GM18505 (cell line): ENCODE measurements around the gene ZNF768.
A peak's percentile ranks its signal among the peaks of the same experiment; 100 is the strongest.

Source experiments
- ATAC-seq: cut with Tn5 transposase; IDR thresholded peaks from one replicate; pipeline ENCODE4 v1.9.1; 2021; ENCODE audit not compliant: unreplicated experiment
- POLR2A ChIP-seq: IDR thresholded peaks from 4 replicates; pipeline ENCODE4 v1.6.1; 2011; ENCODE audit warnings: borderline replicate concordance; ENCODE audit not compliant: insufficient read depth, insufficient read length; ENCODE audit errors: extremely low read depth

The ZNF768 gene

GRCh38 chr16:30526137-30526822, at the start of gene ZNF768:
ZNF768 (minus strand) TSS chr16:30526566; CDS start chr16:30526413, 153 bp downstream.
- no peak for TF ChIP-seq POLR2A
- peak; percentile 28 for ATAC-seq

GRCh38 chr16:30574678-30575077, 48.3 kb upstream of the ZNF768 start:
- no peak for TF ChIP-seq POLR2A
- no peak for ATAC-seq

- peak; percentile 64 for TF ChIP-seq POLR2A
- peak; percentile 70 for ATAC-seq
These were observed 45.3 kb upstream of the ZNF768 start, which contains the start of gene ZNF688 for GRCh38 chr16:30571445-30572322. ZNF688 (minus strand) TSS chr16:30571714; CDS start chr16:30571629, 85 bp downstream.

GRCh38 chr16:30570636-30571444, 44.5 kb upstream of the ZNF768 start:
- TF ChIP-seq POLR2A, result no peak
- peak; percentile 2 for ATAC-seq

GRCh38 chr16:30569746-30570635, 43.6 kb upstream of the ZNF768 start:
- TF ChIP-seq POLR2A, result no peak
- ATAC-seq, result no peak

- no peak for ATAC-seq
These were observed 42.9 kb upstream of the ZNF768 start for GRCh38 chr16:30569281-30569680.

GRCh38 chr16:30567991-30568638, 41.7 kb upstream of the ZNF768 start:
- no peak for TF ChIP-seq POLR2A
- peak; percentile 28 for ATAC-seq

More at GRCh38 chr16:30569281-30569680, 42.9 kb upstream of the ZNF768 start:
- no peak for TF ChIP-seq POLR2A

GRCh38 chr16:30567160-30567990, 41.0 kb upstream of the ZNF768 start:
- ATAC-seq, result no peak
- TF ChIP-seq POLR2A, result no peak

- TF ChIP-seq POLR2A, result no peak
These were observed 40.2 kb upstream of the ZNF768 start for GRCh38 chr16:30566531-30566930.

GRCh38 chr16:30565984-30566383, 39.6 kb upstream of the ZNF768 start:
- no peak for TF ChIP-seq POLR2A
- ATAC-seq, result no peak

More at GRCh38 chr16:30566531-30566930, 40.2 kb upstream of the ZNF768 start:
- ATAC-seq, result no peak

GRCh38 chr16:30565526-30565925, 39.2 kb upstream of the ZNF768 start:
- no peak for ATAC-seq
- no peak for TF ChIP-seq POLR2A
